HepG2 (cell line): ENCODE data around the gene ONECUT3. TPM values are rescaled to one million over a fixed set of nuclear protein-coding genes. Genes with fewer than 3 reads are reported as not detected.

Source experiments
- ATAC-seq: fragments of 200-7000 bp; cut with Tn5 transposase; 3 replicates; pipeline ENCODE4 v1.9.1; 2020; ENCODE audit warnings: mild to moderate bottlenecking, moderate library complexity
- BruUV-seq: library from RNA; stranded (reverse); fragments of 400-500 nt; replicated peaks from 2 replicates; lab custom pipeline; 2021; lab: Mats Ljungman, UMichigan
- CTCF ChIA-PET: fragments of 300-600 bp; formaldehyde crosslinking; extraction: SDS; loops from one replicate; lab custom pipeline; 2021; ENCODE audit warnings: low total read pairs, inconsistent platforms, low intra/inter-chr PET ratio; lab: Yijun Ruan, JAX
- POLR2A ChIA-PET: fragments of 350-600 bp; sonication (Branson Sonifier 250); formaldehyde crosslinking; loops from one replicate; lab custom pipeline; 2020; ENCODE audit warnings: antibody characterized with exemption, inconsistent platforms; lab: Yijun Ruan, JAX
- DNase-seq: peaks from one replicate; pipeline ENCODE4 v3.0.0-alpha.2; 2015; ENCODE audit warnings: low spot score
- FAIRE-seq: peaks from 3 replicates; lab custom pipeline; 2011; peaks lifted over from hg19 to GRCh38; lab: Jason Lieb, UNC
- H2AFZ ChIP-seq: one replicate; pipeline ENCODE4 v1.6.1; 2011; ENCODE audit warnings: low read length, inconsistent platforms
- H3K27ac ChIP-seq: fragments of 300-600 bp; 3 replicates; pipeline ENCODE4 v1.8.0; 2011; ENCODE audit warnings: mixed run types, mild to moderate bottlenecking, mixed read lengths, low read length, inconsistent platforms; ENCODE audit not compliant: insufficient read depth; ENCODE audit errors: extremely low read length
- H3K27me3 ChIP-seq, 2 experiments: fragments of 200-600 bp in 1 of 2; 2 replicates in 1 of 2; 3 replicates in 1 of 2; pipeline versions ENCODE4 v1.6.0 to v1.8.0; 2011; ENCODE audit warnings: low read length in 2 of 2, mild to moderate bottlenecking in 2 of 2, moderate library complexity in 2 of 2, inconsistent platforms in 1 of 2; ENCODE audit not compliant: insufficient read depth in 2 of 2, control insufficient read depth in 1 of 2
- H3K36me3 ChIP-seq, 2 experiments: fragments of 200-600 bp in 1 of 2; replicated peaks in 1 of 2; 2 replicates in 1 of 2; 3 replicates in 1 of 2; pipeline versions ENCODE4 v1.5.1 to v1.8.0; 2011; ENCODE audit warnings: low read length in 2 of 2, inconsistent platforms in 1 of 2; ENCODE audit not compliant: insufficient read depth in 2 of 2, control insufficient read depth in 1 of 2
- H3K4me1 ChIP-seq: 2 replicates; pipeline ENCODE4 v1.5.1; 2012; ENCODE audit warnings: low read length, inconsistent platforms; ENCODE audit not compliant: insufficient read depth
- H3K4me2 ChIP-seq: 2 replicates; pipeline ENCODE4 v1.6.0; 2011; ENCODE audit warnings: low read depth, low read length, inconsistent platforms
- H3K4me3 ChIP-seq, 3 experiments: fragments of 200-600 bp in 1 of 3; sonication (generic), shearing (Covaris generic) in 1 of 3; replicated peaks in 1 of 3; 2 replicates each; pipeline ENCODE4 v1.5.1; 2011 to 2016; ENCODE audit warnings: low read length in 3 of 3, inconsistent platforms in 2 of 3, low read depth in 2 of 3, mild to moderate bottlenecking in 2 of 3, control low read depth in 1 of 3, mixed read lengths in 1 of 3; ENCODE audit not compliant: insufficient read depth in 1 of 3
- H3K79me2 ChIP-seq: one replicate; pipeline ENCODE4 v1.6.1; 2011; ENCODE audit warnings: low read length, inconsistent platforms; ENCODE audit not compliant: insufficient read depth
- H3K9ac ChIP-seq: 2 replicates; pipeline ENCODE4 v1.6.0; 2011; ENCODE audit warnings: mild to moderate bottlenecking, low read depth, low read length, inconsistent platforms; ENCODE audit not compliant: insufficient read depth
- H3K9me3 ChIP-seq: 2 replicates; pipeline ENCODE4 v1.5.1; 2012; ENCODE audit warnings: mild to moderate bottlenecking, low read length
- H4K20me1 ChIP-seq: 2 replicates; pipeline ENCODE4 v1.6.0; 2011; ENCODE audit warnings: inconsistent platforms, mild to moderate bottlenecking, low read length, moderate library complexity; ENCODE audit not compliant: insufficient read depth
- ATF7-NPFF ChIP-seq: sonication (generic); formaldehyde crosslinking; IDR thresholded peaks from 2 replicates; pipeline ENCODE4 v1.8.1; 2023; ENCODE audit warnings: mild to moderate bottlenecking, low read depth, missing genetic modification reagents, moderate library complexity
- ATRX ChIP-seq: sonication (generic); formaldehyde crosslinking; IDR thresholded peaks from 2 replicates; pipeline ENCODE4 v1.4.0; 2020; ENCODE audit warnings: missing genetic modification reagents, borderline replicate concordance
- KDM3A ChIP-seq: IDR thresholded peaks from 2 replicates; pipeline ENCODE4 v1.6.1; 2018; ENCODE audit warnings: low read depth, missing compliant biosample characterization
- KDM5A ChIP-seq: fragments of 200-600 bp; sonication (generic); IDR thresholded peaks from 2 replicates; pipeline ENCODE4 v1.7.0; 2018; ENCODE audit warnings: antibody characterized with exemption, mild to moderate bottlenecking, low read length, borderline replicate concordance
- NFYC ChIP-seq: IDR thresholded peaks from 2 replicates; pipeline ENCODE4 v1.6.1; 2016; ENCODE audit warnings: missing genetic modification reagents, missing compliant biosample characterization
- POLR2G ChIP-seq: fragments of 200-400 bp; formaldehyde crosslinking; IDR thresholded peaks from 2 replicates; pipeline ENCODE4 v1.6.1; 2018; ENCODE audit warnings: mild to moderate bottlenecking, low read depth, low read length, moderate library complexity
- RFXAP ChIP-seq: sonication (generic); formaldehyde crosslinking; IDR thresholded peaks from 2 replicates; pipeline ENCODE4 v1.4.0; 2020; ENCODE audit warnings: missing genetic modification reagents, borderline replicate concordance
- SPEN ChIP-seq: sonication (generic); formaldehyde crosslinking; IDR thresholded peaks from 2 replicates; pipeline ENCODE4 v1.5.1; 2020; ENCODE audit warnings: low read depth, mild to moderate bottlenecking, missing genetic modification reagents
- TMF1 ChIP-seq: sonication (generic); formaldehyde crosslinking; IDR thresholded peaks from 2 replicates; pipeline ENCODE4 v1.8.1; 2022; ENCODE audit warnings: low read depth, missing genetic modification reagents
- ZFP37 ChIP-seq: sonication (generic); formaldehyde crosslinking; IDR thresholded peaks from 2 replicates; pipeline ENCODE4 v1.4.0; 2020; ENCODE audit warnings: missing genetic modification reagents, borderline replicate concordance
- ZMYM3 ChIP-seq: sonication (generic); formaldehyde crosslinking; IDR thresholded peaks from 2 replicates; pipeline ENCODE4 v1.5.1; 2020; ENCODE audit warnings: mild to moderate bottlenecking, missing genetic modification reagents
- ZNF205 ChIP-seq: IDR thresholded peaks from 2 replicates; pipeline ENCODE4 v1.6.1; 2018; ENCODE audit warnings: missing biosample characterization, missing genetic modification reagents
- ZNF224 ChIP-seq: sonication (generic); formaldehyde crosslinking; IDR thresholded peaks from 2 replicates; pipeline ENCODE4 v1.5.0; 2020; ENCODE audit warnings: mild to moderate bottlenecking, missing genetic modification reagents
- ZNF30 ChIP-seq: sonication (generic); formaldehyde crosslinking; IDR thresholded peaks from 2 replicates; pipeline ENCODE4 v1.5.0; 2020; ENCODE audit warnings: mild to moderate bottlenecking, missing genetic modification reagents
- ZNF34 ChIP-seq: sonication (generic); formaldehyde crosslinking; IDR thresholded peaks from 2 replicates; pipeline ENCODE4 v1.4.0; 2020; ENCODE audit warnings: mild to moderate bottlenecking, missing genetic modification reagents, borderline replicate concordance
- ZNF432 ChIP-seq: sonication (generic); formaldehyde crosslinking; IDR thresholded peaks from 2 replicates; pipeline ENCODE4 v1.5.0; 2020; ENCODE audit warnings: missing genetic modification reagents, mild to moderate bottlenecking, borderline replicate concordance
- ZNF484 ChIP-seq: sonication (generic); formaldehyde crosslinking; IDR thresholded peaks from 2 replicates; pipeline ENCODE4 v1.5.1; 2020; ENCODE audit warnings: mild to moderate bottlenecking, low read depth, missing genetic modification reagents, borderline replicate concordance
- ZNF883 ChIP-seq: sonication (generic); formaldehyde crosslinking; IDR thresholded peaks from 2 replicates; pipeline ENCODE4 v1.5.1; 2020; ENCODE audit warnings: mild to moderate bottlenecking, missing genetic modification reagents; ENCODE audit errors: not compliant biosample characterization
- WGBS: methylation state at CpG from one replicate; pipeline ENCODE4 v1.1.6; 2017; ENCODE audit warnings: low lambda C conversion rate; 5-methylcytosine and 5-hydroxymethylcytosine counted together
- in situ Hi-C: cut with HindIII; loops from 2 replicates; pipeline ENCODE4 v1.10.0; 2017; ENCODE audit warnings: low pct_unique_long_range_greater_than_20kb; ENCODE audit not compliant: extremely low pct_ligation_motif_present
- intact Hi-C: fragments of 100-400 bp; cut with micrococcal nuclease; formaldehyde crosslinking; loops from one replicate; pipeline ENCODE4 v1.10.0; 2022; ENCODE audit not compliant: unreplicated experiment
- polyA plus RNA-seq, 8 experiments: library from polyadenylated mRNA; depleted of rRNA in 3 of 8; stranded (reverse) in 7 of 8; unstranded in 1 of 8; fragments of >200 nt; fragmentation: Illumina TruSeq in 4 of 8; extraction: Trizol in 4 of 8; gene quantifications; 2 replicates each; pipeline versions ENCODE4 v1.2.1 to v1.2.3, GENCODE V29; 2011 to 2016; ENCODE audit warnings: low read depth in 4 of 8, missing spikeins in 1 of 8, mixed read lengths in 1 of 8; ENCODE audit not compliant: insufficient read depth in 1 of 8
- total RNA-seq, 5 experiments: library from RNA; depleted of rRNA; stranded (reverse); fragments of >200 nt; fragmentation: Illumina TruSeq; extraction: Trizol; gene quantifications; 2 replicates each; pipeline ENCODE4 v1.2.3, GENCODE V29; 2016; ENCODE audit warnings: low read depth in 1 of 5
- TF ChIP-seq, protein P1 (sequence below): sonication (generic); formaldehyde crosslinking; IDR thresholded peaks from 2 replicates; pipeline ENCODE4 v1.5.1; 2020; ENCODE audit warnings: missing genetic modification reagents, mild to moderate bottlenecking, borderline replicate concordance
- TF ChIP-seq, protein P2 (sequence below): conservative IDR thresholded peaks from 2 replicates; pipeline ENCODE4 v1.6.1; 2018; ENCODE audit warnings: missing genetic modification reagents
- TF ChIP-seq, protein P3 (sequence below): IDR thresholded peaks from 2 replicates; pipeline ENCODE4 v1.6.1; 2016; ENCODE audit warnings: mild to moderate bottlenecking, missing biosample characterization, missing genetic modification reagents

ONECUT3 gene
- total and polyA plus RNA-seq, 2 of the 13 experiments (the other 11 are each of a cell fraction or from before 2014, with no cell fraction given): under 0.01 TPM; not detected in 1

DNA sequence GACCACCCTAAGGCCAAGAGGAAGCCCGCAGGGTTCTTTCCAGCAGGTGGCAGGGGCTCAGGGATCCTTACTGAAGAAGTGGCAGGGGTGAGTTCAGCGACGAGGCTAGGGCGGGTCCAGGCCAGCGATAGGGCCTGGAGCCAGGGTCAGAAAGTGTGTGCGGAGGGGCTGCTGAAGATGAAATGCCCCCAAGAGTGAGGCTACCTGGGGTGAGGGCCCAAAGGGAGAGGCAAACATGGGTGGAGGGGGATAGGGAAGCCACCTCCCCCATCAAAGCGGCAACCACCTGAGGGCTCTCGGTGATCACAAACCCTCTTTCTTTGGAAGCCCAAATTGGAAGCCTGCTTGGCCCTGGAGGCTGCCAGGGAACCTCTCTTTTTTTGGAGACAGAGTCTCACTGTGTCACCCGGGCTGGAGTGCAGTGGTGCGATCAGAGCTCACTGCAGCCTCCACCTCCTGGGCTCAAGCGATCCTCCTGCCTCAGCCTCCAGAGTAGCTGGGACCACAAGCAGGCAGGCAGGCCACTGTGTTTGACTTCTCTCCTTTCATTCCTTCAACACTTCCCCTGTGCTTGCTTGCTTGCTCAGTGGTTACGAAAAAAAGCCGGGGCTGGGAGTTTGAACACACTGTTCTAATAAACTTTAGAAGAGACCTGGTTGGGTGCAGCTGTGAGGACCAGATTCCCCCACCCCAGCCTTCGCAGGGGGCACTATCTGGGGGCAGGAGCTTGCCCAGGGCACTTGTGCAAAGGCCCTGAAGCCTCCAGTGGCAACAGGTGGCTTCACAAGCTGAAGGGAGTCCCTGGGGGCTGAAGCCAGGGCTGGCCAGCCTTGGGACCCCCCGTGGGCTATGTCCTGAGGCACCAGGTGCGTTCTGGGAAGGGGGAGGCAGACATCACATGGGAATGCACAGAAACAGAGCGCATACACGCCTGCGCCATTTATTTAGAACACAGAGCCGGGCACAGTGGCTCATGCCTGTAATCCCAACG, 60.2 kb downstream of the ONECUT3 start:
- peak overlapping the region; percentile 72 for H3K27ac ChIP-seq
- TF ChIP-seq RFXAP (CRISPR knock-in tag) (0 out of 2 replicates have a peak, but pooled peaks have one; percentile 8), ZNF883 (peak; percentile 3), KDM5A (0 out of 2 replicates have a peak, but pooled peaks have one; percentile 19), TMF1 (CRISPR knock-in tag) (no peak), ATRX (CRISPR knock-in tag) (no peak), POLR2G (peak; percentile 38; the same call in 1 of the 2 replicates), ATF7-NPFF (CRISPR knock-in tag) (peak; percentile 3; the same call in 1 of the 2 replicates), SPEN (0 out of 2 replicates have a peak, but pooled peaks have one; percentile 3), ZNF34 (CRISPR knock-in tag) (no peak), NFYC (CRISPR knock-in tag) (no peak), ZNF224 (CRISPR knock-in tag) (0 out of 2 replicates have a peak, but pooled peaks have one; percentile 14), ZNF484 (CRISPR knock-in tag) (no peak), ZNF432 (no peak), ZNF205 (no peak), KDM3A (CRISPR knock-in tag) (no peak), ZFP37 (CRISPR knock-in tag) (0 out of 2 replicates have a peak, but pooled peaks have one; percentile 47), ZNF30 (CRISPR knock-in tag) (0 out of 2 replicates have a peak, but pooled peaks have one; percentile 33), ZMYM3 (peak; percentile 74)
- TF ChIP-seq, protein P1, sequence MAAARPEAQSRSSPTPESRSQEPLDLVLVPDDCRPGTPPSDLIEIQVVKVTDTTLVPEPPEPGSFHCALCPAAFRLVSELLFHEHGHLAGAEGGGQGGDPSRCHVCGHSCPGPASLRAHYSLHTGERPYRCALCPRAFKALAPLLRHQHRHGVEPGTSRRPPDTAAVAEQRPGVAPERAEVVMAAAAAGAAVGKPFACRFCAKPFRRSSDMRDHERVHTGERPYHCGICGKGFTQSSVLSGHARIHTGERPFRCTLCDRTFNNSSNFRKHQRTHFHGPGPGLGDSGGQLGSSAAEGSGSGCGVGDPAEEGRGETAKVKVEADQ (CRISPR knock-in tag): peak; percentile 26; the same call in 1 of the 2 replicates
- TF ChIP-seq, protein P2, sequence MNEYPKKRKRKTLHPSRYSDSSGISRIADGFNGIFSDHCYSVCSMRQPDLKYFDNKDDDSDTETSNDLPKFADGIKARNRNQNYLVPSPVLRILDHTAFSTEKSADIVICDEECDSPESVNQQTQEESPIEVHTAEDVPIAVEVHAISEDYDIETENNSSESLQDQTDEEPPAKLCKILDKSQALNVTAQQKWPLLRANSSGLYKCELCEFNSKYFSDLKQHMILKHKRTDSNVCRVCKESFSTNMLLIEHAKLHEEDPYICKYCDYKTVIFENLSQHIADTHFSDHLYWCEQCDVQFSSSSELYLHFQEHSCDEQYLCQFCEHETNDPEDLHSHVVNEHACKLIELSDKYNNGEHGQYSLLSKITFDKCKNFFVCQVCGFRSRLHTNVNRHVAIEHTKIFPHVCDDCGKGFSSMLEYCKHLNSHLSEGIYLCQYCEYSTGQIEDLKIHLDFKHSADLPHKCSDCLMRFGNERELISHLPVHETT (CRISPR knock-in tag): 0 out of 2 replicates have a peak, but pooled peaks have one; percentile 10
- TF ChIP-seq, protein P3, sequence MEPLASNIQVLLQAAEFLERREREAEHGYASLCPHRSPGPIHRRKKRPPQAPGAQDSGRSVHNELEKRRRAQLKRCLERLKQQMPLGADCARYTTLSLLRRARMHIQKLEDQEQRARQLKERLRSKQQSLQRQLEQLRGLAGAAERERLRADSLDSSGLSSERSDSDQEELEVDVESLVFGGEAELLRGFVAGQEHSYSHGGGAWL: no peak

More for the DNA sequence above, 60.2 kb downstream of the ONECUT3 start:
- H3K36me3 ChIP-seq: peaks cover 12 to 21% of the 10 kb centered on the region in 2 experiments
- POLR2A ChIA-PET: no interaction called here
- WGBS: 47% methylated on average over 15 of the region's 21 CpGs
- peak overlapping the region; percentile 87 for H3K4me2 ChIP-seq
- no peaks in the 10 kb centered on the region for H4K20me1 ChIP-seq
- no peaks in the 10 kb centered on the region for H3K9me3 ChIP-seq
- BruUV-seq: TSS peak; percentile 54
- peaks cover 18% of the 10 kb centered on the region for H3K4me1 ChIP-seq
- CTCF ChIA-PET: interaction anchor here (1.1 kb wide), 1 partner anchor 47 kb away, joined by 3 read pairs; no protein-coding TSS in a partner anchor
- no peaks in the 10 kb centered on the region for H3K79me2 ChIP-seq
- no peak overlapping the region for H2AFZ ChIP-seq
- DNase-seq (no peak), FAIRE-seq (no peak), ATAC-seq (no peak)
- intact Hi-C loops: loop anchor here (2.0 kb wide), 1 partner anchor 23 kb away; no protein-coding TSS in a partner anchor
- H3K27me3 ChIP-seq: no peaks in the 10 kb centered on the region; a peak in 1 of 5 replicates
- H3K4me3 ChIP-seq: peak overlapping the region; percentile 45 to 84 (median 69)
- H3K9ac ChIP-seq: peak overlapping the region; percentile 66
- in situ Hi-C loops: no loop called here
